Adrenal gland (tissue), 5 donors: ENCODE results near the gene DEAF1.

Source experiments
- POLR2A ChIP-seq, 2 donors: fragments of 450-650 bp; IDR thresholded peaks; one replicate each; pipeline ENCODE4 v1.6.1; 2017; ENCODE audit warnings: antibody characterized with exemption in 2 of 2, mild to moderate bottlenecking in 2 of 2, moderate library complexity in 1 of 2
- TF ChIP-seq, protein P1 (sequence below), 6 experiments: fragments of 450-650 bp in 4 of 6; fragments of 200-600 bp in 2 of 6; sonication (generic) in 1 of 6; IDR thresholded peaks; 1 replicate in 5 of 6; 2 replicates in 1 of 6; pipeline versions ENCODE4 v1.5.1 to v1.8.0; 2016 to 2021; ENCODE audit warnings: antibody characterized with exemption in 6 of 6, mild to moderate bottlenecking in 2 of 6, moderate library complexity in 1 of 6
- donor health status: DM: no; HTN: no; CAD: no.

DNA sequence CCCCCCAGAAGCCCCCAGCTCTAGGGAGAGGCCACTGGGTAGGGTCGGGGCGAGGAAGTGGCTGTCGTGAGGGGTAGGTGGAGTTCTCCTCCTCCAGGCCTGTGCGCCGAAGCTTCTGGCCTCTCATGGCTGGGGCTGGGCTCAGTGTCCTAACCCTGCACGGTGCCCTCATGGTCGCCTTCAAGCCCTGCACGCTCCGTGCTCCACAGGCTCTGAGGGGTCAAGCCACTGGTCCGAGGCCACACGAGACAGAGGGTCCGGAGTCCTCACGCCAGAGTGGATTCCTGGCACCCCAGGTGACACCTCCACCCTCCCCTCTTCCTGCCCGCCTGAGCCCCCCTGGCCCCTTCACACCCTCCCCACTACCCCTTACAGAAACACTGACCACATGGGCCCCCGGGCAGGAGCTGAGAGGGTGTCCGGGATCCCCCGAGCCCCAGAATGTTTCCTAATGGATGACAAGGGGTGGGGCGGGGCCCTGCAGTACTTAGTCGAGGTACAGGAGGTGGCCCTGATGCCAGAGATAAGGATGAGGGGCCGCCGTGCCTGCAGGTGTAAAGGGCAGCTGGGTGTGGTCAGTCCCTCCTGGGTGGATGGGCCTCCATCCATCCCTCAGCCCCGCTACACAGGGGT is 69.3 kb downstream of the DEAF1 start:
- TF ChIP-seq, protein P1, sequence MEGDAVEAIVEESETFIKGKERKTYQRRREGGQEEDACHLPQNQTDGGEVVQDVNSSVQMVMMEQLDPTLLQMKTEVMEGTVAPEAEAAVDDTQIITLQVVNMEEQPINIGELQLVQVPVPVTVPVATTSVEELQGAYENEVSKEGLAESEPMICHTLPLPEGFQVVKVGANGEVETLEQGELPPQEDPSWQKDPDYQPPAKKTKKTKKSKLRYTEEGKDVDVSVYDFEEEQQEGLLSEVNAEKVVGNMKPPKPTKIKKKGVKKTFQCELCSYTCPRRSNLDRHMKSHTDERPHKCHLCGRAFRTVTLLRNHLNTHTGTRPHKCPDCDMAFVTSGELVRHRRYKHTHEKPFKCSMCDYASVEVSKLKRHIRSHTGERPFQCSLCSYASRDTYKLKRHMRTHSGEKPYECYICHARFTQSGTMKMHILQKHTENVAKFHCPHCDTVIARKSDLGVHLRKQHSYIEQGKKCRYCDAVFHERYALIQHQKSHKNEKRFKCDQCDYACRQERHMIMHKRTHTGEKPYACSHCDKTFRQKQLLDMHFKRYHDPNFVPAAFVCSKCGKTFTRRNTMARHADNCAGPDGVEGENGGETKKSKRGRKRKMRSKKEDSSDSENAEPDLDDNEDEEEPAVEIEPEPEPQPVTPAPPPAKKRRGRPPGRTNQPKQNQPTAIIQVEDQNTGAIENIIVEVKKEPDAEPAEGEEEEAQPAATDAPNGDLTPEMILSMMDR (IDR thresholded peaks at IDR 0.05): no peak
- TF ChIP-seq POLR2A (IDR thresholded peaks at IDR 0.05): no peak
